GM19238 (cell line): ENCODE measurements around the gene LDLRAD4.

ENCODE experiments used
- DNase-seq: peaks from one replicate; pipeline ENCODE4 v3.0.0; 2011; ENCODE audit warnings: low spot score; ENCODE audit not compliant: insufficient read length

The LDLRAD4 gene

GRCh38 chr18:13444430-13445240 lies 226.1 kb downstream of the LDLRAD4 start:
- no peak for DNase-seq

- no peak for DNase-seq
Measured at GRCh38 chr18:13445241-13445897, 226.8 kb downstream of the LDLRAD4 start.

GRCh38 chr18:13446024-13446423 lies 227.5 kb downstream of the LDLRAD4 start:
- no peak for DNase-seq

GRCh38 chr18:13446610-13447461 lies 228.3 kb downstream of the LDLRAD4 start:
- no peak for DNase-seq

GRCh38 chr18:13447621-13448334 lies 229.2 kb downstream of the LDLRAD4 start:
- no peak for DNase-seq

GRCh38 chr18:13448335-13448795 lies 229.8 kb downstream of the LDLRAD4 start:
- no peak for DNase-seq

GRCh38 chr18:13449651-13450050 lies 231.1 kb downstream of the LDLRAD4 start:
- no peak for DNase-seq

- DNase-seq, result no peak
Measured at GRCh38 chr18:13450289-13451212, 232.0 kb downstream of the LDLRAD4 start.

GRCh38 chr18:13451213-13451540 lies 232.6 kb downstream of the LDLRAD4 start:
- no peak for DNase-seq

GRCh38 chr18:13451661-13452387 lies 233.3 kb downstream of the LDLRAD4 start:
- DNase-seq, result no peak

- no peak for DNase-seq
Measured at GRCh38 chr18:13452388-13452811, 233.8 kb downstream of the LDLRAD4 start.

GRCh38 chr18:13452871-13453680 lies 234.5 kb downstream of the LDLRAD4 start:
- DNase-seq, result no peak

- DNase-seq, result no peak
Measured at GRCh38 chr18:13453714-13454113, 235.2 kb downstream of the LDLRAD4 start.

GRCh38 chr18:13454363-13455150 lies 236.0 kb downstream of the LDLRAD4 start:
- no peak for DNase-seq

- no peak for DNase-seq
Measured at GRCh38 chr18:13455471-13455870, 236.9 kb downstream of the LDLRAD4 start.

- peak; percentile 53 for DNase-seq
Measured at GRCh38 chr18:13455960-13456481, 237.5 kb downstream of the LDLRAD4 start.

GRCh38 chr18:13456736-13457271 lies 238.2 kb downstream of the LDLRAD4 start:
- no peak for DNase-seq
